Endothelial cell of umbilical vein (primary cell): ENCODE measurements around the gene C4orf50. TPM values are rescaled to one million over a fixed set of nuclear protein-coding genes. Genes with fewer than 3 reads are reported as not detected.

Experiments used
- BruUV-seq: library from RNA; stranded (reverse); fragments of 400-500 nt; replicated peaks from 2 replicates; lab custom pipeline; 2021; lab: Mats Ljungman, UMichigan
- CTCF ChIA-PET: fragments of 300-600, 350-600 bp; sonication (Branson Sonifier 250); formaldehyde crosslinking; loops from one replicate; lab custom pipeline; 2021; ENCODE audit warnings: antibody characterized with exemption, inconsistent platforms; lab: Charles Lee
- POLR2A ChIA-PET: fragments of 300-600, 350-600 bp; sonication (Branson Sonifier 250); formaldehyde crosslinking; loops from one replicate; lab custom pipeline; 2021; ENCODE audit warnings: antibody characterized with exemption, inconsistent platforms; lab: Charles Lee
- DNase-seq: peaks from one replicate; pipeline ENCODE4 v3.0.0-alpha.2; 2011; ENCODE audit warnings: low read depth, low spot score
- FAIRE-seq: peaks from 2 replicates; lab custom pipeline; 2011; peaks lifted over from hg19 to GRCh38; lab: Jason Lieb, UNC
- H2AFZ ChIP-seq: 2 replicates; pipeline ENCODE4 v1.6.0; 2012; ENCODE audit warnings: low read depth, low read length, control low read depth, inconsistent platforms
- H3K27ac ChIP-seq: 2 replicates; pipeline ENCODE4 v1.5.1; 2011; ENCODE audit warnings: low read depth, mild to moderate bottlenecking, control low read depth, low read length, moderate library complexity; ENCODE audit not compliant: insufficient read depth
- H3K27me3 ChIP-seq, 2 experiments: 2 replicates each; pipeline versions ENCODE4 v1.6.0 to v1.6.1; 2011; ENCODE audit warnings: low read length in 2 of 2, mixed read lengths in 1 of 2; ENCODE audit not compliant: control insufficient read depth in 2 of 2, insufficient read depth in 2 of 2
- H3K36me3 ChIP-seq, 2 experiments: 2 replicates in 1 of 2; 3 replicates in 1 of 2; pipeline ENCODE4 v1.5.1; 2011; ENCODE audit warnings: low read length in 2 of 2, mild to moderate bottlenecking in 1 of 2, moderate library complexity in 1 of 2; ENCODE audit not compliant: control insufficient read depth in 2 of 2, insufficient read depth in 2 of 2; ENCODE audit errors: extremely low read depth in 1 of 2
- H3K4me1 ChIP-seq: 3 replicates; pipeline ENCODE4 v1.5.1; 2011; ENCODE audit warnings: mild to moderate bottlenecking, low read length; ENCODE audit not compliant: control insufficient read depth, insufficient read depth; ENCODE audit errors: extremely low read depth
- H3K4me2 ChIP-seq: 2 replicates; pipeline ENCODE4 v1.6.1; 2011; ENCODE audit warnings: low read length, control low read depth, mixed read lengths; ENCODE audit not compliant: insufficient read depth
- H3K4me3 ChIP-seq, 3 experiments: fragments of 200-600 bp in 1 of 3; sonication (generic), shearing (Covaris generic) in 1 of 3; replicated peaks in 1 of 3; 2 replicates each; pipeline ENCODE4 v1.5.1; 2011 to 2016; ENCODE audit warnings: control low read depth in 3 of 3, low read length in 3 of 3, mild to moderate bottlenecking in 2 of 3, inconsistent platforms in 1 of 3, low read depth in 1 of 3, moderate library complexity in 1 of 3; ENCODE audit not compliant: insufficient read depth in 1 of 3
- H3K79me2 ChIP-seq: 2 replicates; pipeline ENCODE4 v1.6.0; 2012; ENCODE audit warnings: low read length, inconsistent platforms; ENCODE audit not compliant: control insufficient read depth, insufficient read depth
- H3K9ac ChIP-seq: replicated peaks from 2 replicates; pipeline ENCODE3; 2011; ENCODE audit warnings: low read length, control low read depth; ENCODE audit not compliant: insufficient read depth; ENCODE audit errors: extremely low read depth
- H3K9me1 ChIP-seq: replicated peaks from 3 replicates; pipeline ENCODE4 v1.6.0; 2011; ENCODE audit warnings: mild to moderate bottlenecking, low read length; ENCODE audit not compliant: control insufficient read depth, insufficient read depth; ENCODE audit errors: extremely low read depth
- H3K9me3 ChIP-seq: replicated peaks from 2 replicates; pipeline ENCODE4 v1.5.1; 2012; ENCODE audit warnings: low read length, inconsistent platforms; ENCODE audit not compliant: control insufficient read depth, insufficient read depth
- H4K20me1 ChIP-seq: replicated peaks from 2 replicates; pipeline ENCODE3; 2011; ENCODE audit warnings: mild to moderate bottlenecking, low read length; ENCODE audit not compliant: control insufficient read depth, insufficient read depth; ENCODE audit errors: extremely low read depth
- CTCF ChIP-seq, 2 donors: IDR thresholded peaks; 1 replicate in 1 of 2; 2 replicates in 1 of 2; pipeline ENCODE4 v1.5.1; 2011; ENCODE audit warnings: low read length in 2 of 2, mild to moderate bottlenecking in 2 of 2, moderate library complexity in 2 of 2, control low read depth in 1 of 2, inconsistent platforms in 1 of 2, low read depth in 1 of 2; ENCODE audit not compliant: insufficient read depth in 1 of 2; ENCODE audit errors: extremely low read depth in 1 of 2
- EZH2 ChIP-seq: IDR thresholded peaks from 2 replicates; pipeline ENCODE4 v1.6.1; 2012; ENCODE audit warnings: borderline replicate concordance, low read depth, mild to moderate bottlenecking, moderate library complexity, low read length, inconsistent platforms; ENCODE audit not compliant: severe bottlenecking
- FOS ChIP-seq: IDR thresholded peaks from 2 replicates; pipeline ENCODE4 v1.6.1; 2011; ENCODE audit warnings: mild to moderate bottlenecking, low read length, moderate library complexity, borderline replicate concordance; ENCODE audit not compliant: insufficient read depth
- GATA2 ChIP-seq: IDR thresholded peaks from 2 replicates; pipeline ENCODE4 v1.7.0; 2011; ENCODE audit warnings: low read depth, mild to moderate bottlenecking, moderate library complexity, mixed read lengths, low read length; ENCODE audit not compliant: insufficient read length, insufficient read depth
- JUN ChIP-seq: IDR thresholded peaks from 2 replicates; pipeline ENCODE4 v1.6.1; 2011; ENCODE audit warnings: borderline replicate concordance, low read depth; ENCODE audit not compliant: insufficient read length, insufficient read depth
- MAX ChIP-seq: IDR thresholded peaks from 2 replicates; pipeline ENCODE4 v1.6.1; 2011; ENCODE audit not compliant: insufficient read depth, insufficient read length
- MYC ChIP-seq: IDR thresholded peaks from one replicate; pipeline ENCODE4 v1.6.1; 2011; ENCODE audit warnings: mild to moderate bottlenecking, low read depth, low read length
- POLR2A ChIP-seq: IDR thresholded peaks from 2 replicates; pipeline ENCODE4 v1.6.1; 2012; ENCODE audit warnings: low read depth, mild to moderate bottlenecking, control low read depth, low read length
- POLR2AphosphoS5 ChIP-seq: IDR thresholded peaks from 2 replicates; pipeline ENCODE4 v1.6.1; 2012; ENCODE audit warnings: low read depth, mild to moderate bottlenecking, control low read depth, low read length, moderate library complexity; ENCODE audit not compliant: insufficient read depth
- dilution Hi-C: fragments of 300-500 bp; cut with MboI; formaldehyde crosslinking; loops from one replicate; pipeline ENCODE4 v1.15.0; 2019; ENCODE audit warnings: low sequenced_read_pairs; ENCODE audit not compliant: extremely low pct_ligation_motif_present
- intact Hi-C: fragments of 100-400 bp; cut with micrococcal nuclease; formaldehyde crosslinking; loops from one replicate; pipeline ENCODE4 v1.10.0; 2022
- polyA plus RNA-seq, 4 experiments: library from polyadenylated mRNA; depleted of rRNA in 3 of 4; stranded (reverse) in 3 of 4; unstranded in 1 of 4; fragments of >200 nt; gene quantifications; 2 replicates each; pipeline versions ENCODE4 v1.2.1 to v1.2.3, GENCODE V29; 2011 to 2012; ENCODE audit warnings: missing spikeins in 1 of 4
- total RNA-seq: library from RNA; stranded (reverse); gene quantifications from 2 replicates; pipeline ENCODE4 v1.2.3, GENCODE V29; 2021

C4orf50 gene
- total and polyA plus RNA-seq, 2 donors (not counting 3 experiments of a cell fraction or from before 2014, with no cell fraction given), result not detected

GRCh38 chr4:6008766-6009385, 9.4 kb downstream of the C4orf50 start:
- intact Hi-C loops, result no loop called here
- BruUV-seq, result no TSS peak
- POLR2A ChIA-PET, result no interaction called here

More at GRCh38 chr4:6008766-6009385, 9.4 kb downstream of the C4orf50 start:
- no peaks in the 10 kb centered on the region for H3K9me1 ChIP-seq
- H2AFZ ChIP-seq, result no peak overlapping the region
- no peak overlapping the region for H3K4me2 ChIP-seq
- H3K4me3 ChIP-seq, result no peak overlapping the region
- dilution Hi-C loops, result no loop called here
- no peaks in the 10 kb centered on the region for H3K36me3 ChIP-seq
- H3K4me1 ChIP-seq, result no peaks in the 10 kb centered on the region
- H3K27me3 ChIP-seq, result no peaks in the 10 kb centered on the region
- no peak for DNase-seq
- no peaks in the 10 kb centered on the region for H4K20me1 ChIP-seq
- no peak for FAIRE-seq
- CTCF ChIA-PET, result interaction anchor here (1.1 to 2.2 kb wide), 2 partner anchors 11 to 318 kb away, joined by 3 to 6 read pairs; no protein-coding TSS in a partner anchor
- TF ChIP-seq EZH2 (no peak), MAX (no peak), FOS (no peak), MYC (no peak), CTCF (IDR thresholded peaks at IDR 0.05; ENCODE audit: extremely low read depth in 1 of 2, insufficient read depth in 1 of 2, low read depth in 1 of 2, low read length in 2 of 2) (no peak), POLR2A (no peak), GATA2 (no peak), POLR2AphosphoS5 (no peak), JUN (no peak)
- no peak overlapping the region for H3K9ac ChIP-seq
- H3K27ac ChIP-seq, result no peak overlapping the region
- H3K9me3 ChIP-seq, result no peaks in the 10 kb centered on the region
- H3K79me2 ChIP-seq, result no peaks in the 10 kb centered on the region
